Measurements from ENCODE around the gene LOXHD1. TPM values are rescaled to one million over a fixed set of nuclear protein-coding genes. Genes with fewer than 3 reads are reported as not detected.

Gene LOXHD1
- total RNA-seq, 4 donors from 2014 or later = 0.16 TPM; not detected in 3

DNA sequence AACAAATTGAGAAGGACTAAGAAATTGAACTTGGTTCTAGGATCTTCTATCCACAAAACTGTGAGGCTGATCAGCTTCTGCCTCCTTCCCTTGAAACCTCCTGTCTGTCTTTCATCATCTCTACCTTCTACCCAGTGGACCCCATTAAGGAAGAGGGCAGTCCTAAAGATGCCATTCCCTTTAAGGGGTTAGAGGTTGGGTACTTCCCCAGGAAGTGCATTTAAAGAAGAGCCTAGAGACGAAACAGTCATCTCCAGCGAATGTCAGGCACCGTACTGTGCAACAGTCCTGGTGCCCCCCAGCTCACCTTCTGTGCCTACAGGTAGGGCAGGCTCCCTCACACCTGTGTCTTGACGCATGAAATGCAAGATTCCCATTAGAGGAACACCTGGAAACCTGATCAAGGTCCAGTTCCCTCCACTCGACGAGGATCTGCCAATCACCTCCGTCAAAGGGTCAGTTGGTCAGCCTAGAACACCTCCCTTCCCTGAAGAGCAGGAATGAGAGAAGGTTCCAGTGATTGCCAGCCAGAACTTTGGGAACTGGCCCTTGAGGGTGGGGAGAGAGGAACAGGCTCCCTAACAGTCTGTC is 20.9 kb downstream of the LOXHD1 start:
- no peaks in the 10 kb centered on the region for H3K9me3 ChIP-seq
- 75% methylated on average over 7 of the region's 7 CpGs; no CpG with 5 or more reads in 1 of the 2 donors for WGBS, 2 donors (ENCODE audit: low coverage in 1 of 2)
- intact Hi-C loops (cut with DNase I; ENCODE audit: low total_unique reads) = no loop called here
- H3K27me3 ChIP-seq = no peaks in the 10 kb centered on the region
- TF ChIP-seq EP300 (IDR thresholded peaks at IDR 0.05; ENCODE audit: low read depth) (no peak), POLR2A (IDR thresholded peaks at IDR 0.05) (no peak), POLR2AphosphoS5 (IDR thresholded peaks at IDR 0.05) (no peak)
- TF ChIP-seq, protein P1, sequence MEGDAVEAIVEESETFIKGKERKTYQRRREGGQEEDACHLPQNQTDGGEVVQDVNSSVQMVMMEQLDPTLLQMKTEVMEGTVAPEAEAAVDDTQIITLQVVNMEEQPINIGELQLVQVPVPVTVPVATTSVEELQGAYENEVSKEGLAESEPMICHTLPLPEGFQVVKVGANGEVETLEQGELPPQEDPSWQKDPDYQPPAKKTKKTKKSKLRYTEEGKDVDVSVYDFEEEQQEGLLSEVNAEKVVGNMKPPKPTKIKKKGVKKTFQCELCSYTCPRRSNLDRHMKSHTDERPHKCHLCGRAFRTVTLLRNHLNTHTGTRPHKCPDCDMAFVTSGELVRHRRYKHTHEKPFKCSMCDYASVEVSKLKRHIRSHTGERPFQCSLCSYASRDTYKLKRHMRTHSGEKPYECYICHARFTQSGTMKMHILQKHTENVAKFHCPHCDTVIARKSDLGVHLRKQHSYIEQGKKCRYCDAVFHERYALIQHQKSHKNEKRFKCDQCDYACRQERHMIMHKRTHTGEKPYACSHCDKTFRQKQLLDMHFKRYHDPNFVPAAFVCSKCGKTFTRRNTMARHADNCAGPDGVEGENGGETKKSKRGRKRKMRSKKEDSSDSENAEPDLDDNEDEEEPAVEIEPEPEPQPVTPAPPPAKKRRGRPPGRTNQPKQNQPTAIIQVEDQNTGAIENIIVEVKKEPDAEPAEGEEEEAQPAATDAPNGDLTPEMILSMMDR (IDR thresholded peaks at IDR 0.05) = no peak
- no peak overlapping the region for H3K4me3 ChIP-seq
- H3K27ac ChIP-seq = no peak overlapping the region
- no peaks in the 10 kb centered on the region for H3K36me3 ChIP-seq
- DNase-seq = no peak
- in situ Hi-C loops (cut with MboI; ENCODE audit: low pct_ligation_motif_present in 1 of 4, low pct_unique_long_range_greater_than_20kb in 1 of 4, low sequenced_read_pairs in 3 of 4) = no loop called here
- no peaks in the 10 kb centered on the region for H3K4me1 ChIP-seq

DNA sequence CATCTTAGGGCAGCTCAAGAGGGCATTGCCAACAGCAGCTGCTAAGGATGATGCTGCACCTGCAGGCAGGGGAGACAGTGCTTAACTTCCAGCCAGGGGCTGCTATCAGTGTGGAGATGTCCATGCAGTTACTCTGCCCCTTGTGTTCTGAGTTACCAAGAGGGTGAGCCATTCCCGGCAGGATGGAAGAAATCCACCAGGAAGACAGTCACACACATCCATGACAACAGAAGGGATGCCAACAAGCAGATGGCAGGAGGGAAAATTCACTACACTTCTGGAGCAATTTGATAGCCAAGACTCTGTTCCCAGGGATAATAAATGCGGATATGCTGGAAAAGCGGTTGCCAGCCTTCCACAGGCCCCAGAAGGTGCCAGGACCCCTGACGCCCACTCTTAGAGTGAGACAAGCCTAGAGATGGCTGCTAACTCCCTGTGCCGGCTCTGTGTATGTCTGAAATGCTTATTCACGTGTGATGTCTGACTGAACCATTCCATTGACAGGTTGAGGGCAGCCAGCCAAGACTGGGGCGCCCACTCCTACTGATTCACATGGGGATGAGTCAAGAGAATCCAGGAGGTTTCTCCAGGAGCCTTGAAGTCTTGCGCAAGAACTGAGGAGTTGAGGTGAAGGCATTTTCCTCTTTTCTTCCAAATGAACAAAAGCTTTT is 24.5 kb downstream of the LOXHD1 start:
- no peaks in the 10 kb centered on the region for H3K9me3 ChIP-seq
- in situ Hi-C loops (cut with MboI; ENCODE audit: low pct_ligation_motif_present in 1 of 4, low pct_unique_long_range_greater_than_20kb in 1 of 4, low sequenced_read_pairs in 3 of 4) = no loop called here
- no peak overlapping the region for H3K27ac ChIP-seq
- WGBS, 2 donors (ENCODE audit: low coverage in 1 of 2) = 80% methylated on average over 8 of the region's 8 CpGs; no CpG with 5 or more reads in 1 of the 2 donors
- no peak for TF ChIP-seq EP300 (IDR thresholded peaks at IDR 0.05; ENCODE audit: low read depth)
- TF ChIP-seq POLR2A (IDR thresholded peaks at IDR 0.05) = no peak
- TF ChIP-seq, protein P1 (IDR thresholded peaks at IDR 0.05) = no peak
- TF ChIP-seq POLR2AphosphoS5 (IDR thresholded peaks at IDR 0.05) = no peak
- no peaks in the 10 kb centered on the region for H3K36me3 ChIP-seq
- H3K4me1 ChIP-seq = no peaks in the 10 kb centered on the region
- DNase-seq = no peak
- H3K27me3 ChIP-seq = no peaks in the 10 kb centered on the region
- H3K4me3 ChIP-seq = no peak overlapping the region
- intact Hi-C loops (cut with DNase I; ENCODE audit: low total_unique reads) = no loop called here

GRCh38 chr18:46630991-46631390 is 26.0 kb downstream of the LOXHD1 start:
- Histone ChIP-seq H3K4me1 (no peaks in the 10 kb centered on the region), H3K27me3 (no peaks in the 10 kb centered on the region), H3K27ac (no peak overlapping the region), H3K36me3 (no peaks in the 10 kb centered on the region), H3K4me3 (no peak overlapping the region), H3K9me3 (no peaks in the 10 kb centered on the region)
- 77 to 93% methylated on average over 2 to 3 of the region's 3 CpGs for WGBS, 2 donors (ENCODE audit: low coverage in 1 of 2)
- DNase-seq = no peak
- intact Hi-C loops (cut with DNase I; ENCODE audit: low total_unique reads) (no loop called here), in situ Hi-C loops (cut with MboI; ENCODE audit: low pct_ligation_motif_present in 1 of 4, low pct_unique_long_range_greater_than_20kb in 1 of 4, low sequenced_read_pairs in 3 of 4) (no loop called here)
- TF ChIP-seq EP300 (IDR thresholded peaks at IDR 0.05; ENCODE audit: low read depth) = no peak
- TF ChIP-seq POLR2AphosphoS5 (IDR thresholded peaks at IDR 0.05) = no peak
- no peak for TF ChIP-seq POLR2A (IDR thresholded peaks at IDR 0.05)
- TF ChIP-seq, protein P1 (IDR thresholded peaks at IDR 0.05) = no peak

GRCh38 chr18:46630160-46630559 is 26.9 kb downstream of the LOXHD1 start:
- no peak overlapping the region for H3K27ac ChIP-seq
- no peak for TF ChIP-seq POLR2AphosphoS5 (IDR thresholded peaks at IDR 0.05)
- no peak for TF ChIP-seq EP300 (IDR thresholded peaks at IDR 0.05; ENCODE audit: low read depth)
- TF ChIP-seq, protein P1 (IDR thresholded peaks at IDR 0.05) = no peak
- no peak for TF ChIP-seq POLR2A (IDR thresholded peaks at IDR 0.05)
- no peak overlapping the region for H3K4me3 ChIP-seq
- in situ Hi-C loops (cut with MboI; ENCODE audit: low pct_ligation_motif_present in 1 of 4, low pct_unique_long_range_greater_than_20kb in 1 of 4, low sequenced_read_pairs in 3 of 4) = no loop called here
- 68% methylated on average over 4 of the region's 4 CpGs; no CpG with 5 or more reads in 1 of the 2 donors for WGBS, 2 donors (ENCODE audit: low coverage in 1 of 2)
- H3K4me1 ChIP-seq = no peaks in the 10 kb centered on the region
- no peaks in the 10 kb centered on the region for H3K9me3 ChIP-seq
- H3K36me3 ChIP-seq = no peaks in the 10 kb centered on the region
- DNase-seq = no peak
- intact Hi-C loops (cut with DNase I; ENCODE audit: low total_unique reads) = no loop called here
- no peaks in the 10 kb centered on the region for H3K27me3 ChIP-seq
